PC-9 (cell line): Measurements from ENCODE around the gene SLC25A45.

Experiments
- EZH2 ChIP-seq: fragments of 200-600 bp; sonication (generic); IDR thresholded peaks from 2 replicates; pipeline ENCODE4 v1.8.0; 2017; ENCODE audit warnings: antibody characterized with exemption, low read depth
- TF ChIP-seq, protein P1 (sequence below): fragments of 200-600 bp; sonication (generic); conservative IDR thresholded peaks from 2 replicates; pipeline ENCODE4 v1.6.1; 2017; ENCODE audit warnings: mixed run types, antibody characterized with exemption, mild to moderate bottlenecking, moderate library complexity

DNA sequence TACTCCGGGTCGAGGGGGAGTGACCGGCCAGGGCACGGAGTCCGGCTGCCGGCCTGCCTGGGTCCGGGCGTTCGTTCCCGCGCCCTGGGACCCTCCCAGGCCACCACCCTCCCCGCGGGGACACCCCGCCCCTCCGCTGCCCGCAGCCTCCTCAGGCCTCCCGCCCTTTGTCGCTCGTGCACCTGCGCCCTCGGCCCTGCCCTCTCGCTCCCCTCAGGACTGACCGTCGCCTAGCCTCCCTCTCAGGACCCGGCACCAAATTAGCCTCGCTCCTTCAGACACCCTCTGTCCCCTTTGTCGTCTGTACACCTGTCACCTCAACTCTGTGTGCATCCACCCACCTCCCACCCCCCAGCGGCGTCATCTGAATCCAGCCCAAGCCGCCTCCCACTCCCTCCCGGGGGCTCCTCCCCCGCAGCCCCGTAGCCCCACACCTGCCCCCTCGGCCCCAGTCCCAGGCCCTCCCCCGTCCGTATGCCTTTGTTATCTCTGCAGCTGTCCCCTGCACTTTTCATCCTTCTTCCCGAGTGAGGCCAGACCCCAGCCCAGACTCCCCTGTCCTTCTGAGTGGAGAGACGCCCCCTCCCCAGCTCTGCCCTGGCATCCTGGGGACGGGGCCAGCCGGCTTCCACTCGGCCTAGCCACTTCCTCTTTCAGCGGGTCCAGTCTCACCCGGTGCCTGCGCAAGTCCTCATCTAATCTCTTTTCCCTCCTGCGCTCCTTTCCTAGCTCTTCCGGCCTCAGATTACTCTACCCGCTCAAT, 27.3 kb downstream of the SLC25A45 start:
- TF ChIP-seq, protein P1, sequence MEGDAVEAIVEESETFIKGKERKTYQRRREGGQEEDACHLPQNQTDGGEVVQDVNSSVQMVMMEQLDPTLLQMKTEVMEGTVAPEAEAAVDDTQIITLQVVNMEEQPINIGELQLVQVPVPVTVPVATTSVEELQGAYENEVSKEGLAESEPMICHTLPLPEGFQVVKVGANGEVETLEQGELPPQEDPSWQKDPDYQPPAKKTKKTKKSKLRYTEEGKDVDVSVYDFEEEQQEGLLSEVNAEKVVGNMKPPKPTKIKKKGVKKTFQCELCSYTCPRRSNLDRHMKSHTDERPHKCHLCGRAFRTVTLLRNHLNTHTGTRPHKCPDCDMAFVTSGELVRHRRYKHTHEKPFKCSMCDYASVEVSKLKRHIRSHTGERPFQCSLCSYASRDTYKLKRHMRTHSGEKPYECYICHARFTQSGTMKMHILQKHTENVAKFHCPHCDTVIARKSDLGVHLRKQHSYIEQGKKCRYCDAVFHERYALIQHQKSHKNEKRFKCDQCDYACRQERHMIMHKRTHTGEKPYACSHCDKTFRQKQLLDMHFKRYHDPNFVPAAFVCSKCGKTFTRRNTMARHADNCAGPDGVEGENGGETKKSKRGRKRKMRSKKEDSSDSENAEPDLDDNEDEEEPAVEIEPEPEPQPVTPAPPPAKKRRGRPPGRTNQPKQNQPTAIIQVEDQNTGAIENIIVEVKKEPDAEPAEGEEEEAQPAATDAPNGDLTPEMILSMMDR, result no peak
- TF ChIP-seq EZH2, result no peak
